Muscle of leg (tissue), 11 donors: Measurements from ENCODE around the gene JOSD2. TPM values are rescaled to one million over a fixed set of nuclear protein-coding genes. Genes with fewer than 3 reads are reported as not detected.

Experiments used
- DNase-seq: peaks from one replicate; pipeline ENCODE4 v3.0.0; 2013
- H3K27ac ChIP-seq: one replicate; pipeline ENCODE4 v1.5.1; 2013; ENCODE audit warnings: mild to moderate bottlenecking, low read length, control low read depth
- H3K27me3 ChIP-seq: one replicate; pipeline ENCODE4 v1.6.1; 2013; ENCODE audit warnings: low read length; ENCODE audit not compliant: control insufficient read depth, insufficient read depth
- H3K36me3 ChIP-seq: one replicate; pipeline ENCODE4 v1.6.1; 2013; ENCODE audit warnings: low read length; ENCODE audit not compliant: control insufficient read depth, insufficient read depth
- H3K4me1 ChIP-seq: one replicate; pipeline ENCODE4 v1.6.1; 2013; ENCODE audit warnings: low read length; ENCODE audit not compliant: control insufficient read depth, insufficient read depth
- H3K4me3 ChIP-seq: one replicate; pipeline ENCODE4 v1.5.1; 2013; ENCODE audit warnings: low read length, control low read depth
- H3K9me3 ChIP-seq: replicated peaks from 2 replicates; pipeline ENCODE4 v1.6.1; 2013; ENCODE audit warnings: low read depth, low read length; ENCODE audit not compliant: control insufficient read depth
- WGBS: methylation state at CpG from one replicate; pipeline ENCODE4 v1.1.5; 2013; ENCODE audit warnings: missing lambda C conversion rate; ENCODE audit not compliant: insufficient coverage; 5-methylcytosine and 5-hydroxymethylcytosine counted together
- polyA plus RNA-seq, 8 donors: library from polyadenylated mRNA; unstranded; fragments of 120-200 nt; gene quantifications; one replicate each; pipeline versions ENCODE4 v1.2.1 to v1.2.3, GENCODE V29; 2013; ENCODE audit warnings: inconsistent platforms in 1 of 8, low replicate concordance in 1 of 8; ENCODE audit not compliant: insufficient read length in 8 of 8, insufficient read depth in 1 of 8
- total RNA-seq: library from RNA; stranded (reverse); fragments of 120-200 nt; gene quantifications from one replicate; pipeline ENCODE4 v1.2.4, GENCODE V29; 2013

Gene JOSD2
- total and polyA plus RNA-seq, 9 donors = 16.2 to 31.6 (median 25.9) TPM

GRCh38 chr19:50548191-50549058, 37.4 kb upstream of the JOSD2 start:
- no peak for DNase-seq
- peaks cover 31% of the 10 kb centered on the region for H3K27me3 ChIP-seq
- H3K4me3 ChIP-seq = no peak overlapping the region
- no peaks in the 10 kb centered on the region for H3K36me3 ChIP-seq
- peaks cover 20% of the 10 kb centered on the region for H3K4me1 ChIP-seq
- 67% methylated on average over 30 of the region's 45 CpGs for WGBS
- no peak overlapping the region for H3K27ac ChIP-seq
- H3K9me3 ChIP-seq = no peaks in the 10 kb centered on the region

GRCh38 chr19:50547385-50548190, 36.6 kb upstream of the JOSD2 start:
- H3K4me1 ChIP-seq = peaks cover 20% of the 10 kb centered on the region
- H3K27me3 ChIP-seq = peaks cover 25% of the 10 kb centered on the region
- 77% methylated on average over 12 of the region's 18 CpGs for WGBS

GRCh38 chr19:50546527-50547221, 35.7 kb upstream of the JOSD2 start:
- WGBS = 74% methylated on average over 24 of the region's 29 CpGs
- no peaks in the 10 kb centered on the region for H3K9me3 ChIP-seq
- H3K4me3 ChIP-seq = no peak overlapping the region
- peaks cover 16% of the 10 kb centered on the region for H3K27me3 ChIP-seq
- H3K36me3 ChIP-seq = no peaks in the 10 kb centered on the region
- no peak overlapping the region for H3K27ac ChIP-seq
- H3K4me1 ChIP-seq = peaks cover 14% of the 10 kb centered on the region
- DNase-seq = no peak

More at GRCh38 chr19:50547385-50548190, 36.6 kb upstream of the JOSD2 start:
- Histone ChIP-seq H3K36me3 (no peaks in the 10 kb centered on the region), H3K27ac (no peak overlapping the region), H3K9me3 (no peaks in the 10 kb centered on the region), H3K4me3 (no peak overlapping the region)
- DNase-seq = no peak

- Histone ChIP-seq H3K27ac (no peak overlapping the region), H3K27me3 (no peaks in the 10 kb centered on the region), H3K36me3 (no peaks in the 10 kb centered on the region), H3K9me3 (no peaks in the 10 kb centered on the region), H3K4me3 (no peak overlapping the region), H3K4me1 (peaks cover 9% of the 10 kb centered on the region)
- DNase-seq = no peak
- 81% methylated on average over 18 of the region's 21 CpGs for WGBS
Measured at GRCh38 chr19:50542943-50543342, 32.0 kb upstream of the JOSD2 start.

GRCh38 chr19:50537769-50538230, 26.8 kb upstream of the JOSD2 start:
- DNase-seq = peak; percentile 82
- H3K4me3 ChIP-seq = no peak overlapping the region
- H3K4me1 ChIP-seq = peaks cover 6% of the 10 kb centered on the region
- no peak overlapping the region for H3K27ac ChIP-seq
- WGBS = 10% methylated on average over 13 of the region's 15 CpGs
- peaks cover 8% of the 10 kb centered on the region for H3K9me3 ChIP-seq
- no peaks in the 10 kb centered on the region for H3K27me3 ChIP-seq
- H3K36me3 ChIP-seq = no peaks in the 10 kb centered on the region

GRCh38 chr19:50537306-50537685, 26.3 kb upstream of the JOSD2 start:
- DNase-seq = no peak
- no peaks in the 10 kb centered on the region for H3K27me3 ChIP-seq
- H3K36me3 ChIP-seq = no peaks in the 10 kb centered on the region
- no peak overlapping the region for H3K27ac ChIP-seq
- 68% methylated on average over 14 of the region's 18 CpGs for WGBS
- H3K4me1 ChIP-seq = peaks cover 6% of the 10 kb centered on the region
- H3K9me3 ChIP-seq = peaks cover 13% of the 10 kb centered on the region
- no peak overlapping the region for H3K4me3 ChIP-seq

GRCh38 chr19:50536662-50537305, 25.8 kb upstream of the JOSD2 start:
- Histone ChIP-seq H3K4me1 (peaks cover 6% of the 10 kb centered on the region), H3K9me3 (peaks cover 15% of the 10 kb centered on the region), H3K27ac (no peak overlapping the region), H3K4me3 (no peak overlapping the region), H3K27me3 (no peaks in the 10 kb centered on the region), H3K36me3 (no peaks in the 10 kb centered on the region)
- no peak for DNase-seq
- WGBS = 84% methylated on average over 16 of the region's 16 CpGs

- 45% methylated on average over 3 of the region's 11 CpGs for WGBS
- Histone ChIP-seq H3K9me3 (peaks cover 15% of the 10 kb centered on the region), H3K4me1 (peaks cover 6% of the 10 kb centered on the region)
Measured at GRCh38 chr19:50535672-50536187, 24.7 kb upstream of the JOSD2 start.

GRCh38 chr19:50534478-50534877, 23.5 kb upstream of the JOSD2 start:
- Histone ChIP-seq H3K36me3 (no peaks in the 10 kb centered on the region), H3K4me1 (peaks cover 6% of the 10 kb centered on the region), H3K4me3 (no peak overlapping the region), H3K27me3 (no peaks in the 10 kb centered on the region), H3K27ac (no peak overlapping the region), H3K9me3 (peaks cover 15% of the 10 kb centered on the region)
- WGBS = 100% methylated on average over 1 of the region's 3 CpGs
- DNase-seq = no peak

More at GRCh38 chr19:50535672-50536187, 24.7 kb upstream of the JOSD2 start:
- Histone ChIP-seq H3K4me3 (no peak overlapping the region), H3K36me3 (no peaks in the 10 kb centered on the region), H3K27me3 (no peaks in the 10 kb centered on the region), H3K27ac (no peak overlapping the region)
- no peak for DNase-seq
